Activated CD4-positive, alpha-beta T cell treated with anti-CD3 and anti-CD28 coated beads, Interleukin-10, Interleukin-2, amounts not matched to agents 100 ng/mL and 50 ng/mL, durations not matched to agents 16 hours and 8 hours (primary cell): ENCODE measurements around the gene CLEC4E.
"Not testable (repeated sequence)": the region's sequence is repeated elsewhere in the genome, so short reads cannot be mapped to it uniquely, and the experiment has no call there.

Source experiments
- DNase-seq: peaks from one replicate; pipeline ENCODE4 v3.0.0-alpha.2; 2020

CLEC4E gene

DNA sequence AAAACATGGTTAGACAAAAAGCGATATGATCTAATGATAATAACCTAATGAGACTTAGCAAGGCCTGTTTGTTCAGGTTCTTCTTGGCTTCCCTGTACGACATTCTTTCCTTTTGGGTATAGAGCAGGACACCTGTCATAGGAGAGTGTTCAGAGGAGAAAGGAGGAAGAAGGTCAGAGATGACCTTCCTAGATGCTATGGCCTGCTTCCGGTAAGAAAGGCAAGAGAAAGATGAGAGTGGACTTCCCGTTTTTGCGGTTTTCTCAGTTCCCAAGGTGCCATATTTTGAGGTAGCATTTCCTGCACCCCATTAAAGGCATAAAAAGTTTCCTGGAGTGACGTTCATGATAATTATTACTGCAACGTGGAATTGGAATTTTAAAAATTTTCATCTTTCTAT, 8.7 kb downstream of the CLEC4E start:
- no peak for DNase-seq

DNA sequence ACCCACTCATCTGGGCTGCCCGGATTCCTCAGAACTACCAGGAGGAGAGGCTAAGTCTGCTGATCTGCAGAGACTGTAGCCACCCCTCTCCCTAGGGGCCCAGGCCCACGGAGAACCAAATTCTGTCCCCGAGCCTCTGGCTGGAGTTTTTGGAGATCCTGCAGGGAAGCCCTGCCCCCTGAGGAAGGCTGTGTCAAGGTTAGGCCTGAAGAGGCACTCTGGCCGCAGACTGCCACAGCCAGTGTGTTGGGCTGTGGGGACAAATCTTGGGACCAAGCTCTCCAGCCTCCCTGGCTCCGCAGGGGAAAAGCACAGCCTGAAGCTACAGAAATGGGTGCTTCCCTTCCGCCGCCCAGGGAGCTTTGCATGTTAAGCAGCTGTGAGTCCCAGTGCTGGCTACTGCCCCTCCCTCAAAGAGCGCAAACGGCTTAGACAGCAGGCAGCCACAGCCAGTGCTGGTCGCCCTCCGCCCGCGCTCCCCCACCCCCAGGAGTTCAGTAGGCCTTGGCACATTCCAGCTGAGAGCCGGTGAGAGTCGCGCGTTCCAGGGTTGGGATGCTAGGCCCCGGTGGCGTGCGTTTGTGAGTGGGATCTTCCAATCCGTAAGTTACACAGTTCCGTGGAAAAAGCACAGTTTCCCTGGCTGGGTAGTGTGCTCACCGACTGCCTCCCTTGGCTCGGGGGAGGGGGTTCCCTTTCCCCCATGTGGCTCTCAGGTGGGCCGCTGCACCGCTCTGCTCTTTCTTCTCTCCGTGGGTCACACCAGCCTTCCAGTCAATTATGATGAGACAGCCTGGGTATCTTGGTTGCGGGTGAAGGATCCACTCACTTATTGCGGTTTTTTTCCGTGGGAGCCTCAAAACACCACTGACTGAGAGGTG, 13.2 kb downstream of the CLEC4E start:
- DNase-seq, result no peak

DNA sequence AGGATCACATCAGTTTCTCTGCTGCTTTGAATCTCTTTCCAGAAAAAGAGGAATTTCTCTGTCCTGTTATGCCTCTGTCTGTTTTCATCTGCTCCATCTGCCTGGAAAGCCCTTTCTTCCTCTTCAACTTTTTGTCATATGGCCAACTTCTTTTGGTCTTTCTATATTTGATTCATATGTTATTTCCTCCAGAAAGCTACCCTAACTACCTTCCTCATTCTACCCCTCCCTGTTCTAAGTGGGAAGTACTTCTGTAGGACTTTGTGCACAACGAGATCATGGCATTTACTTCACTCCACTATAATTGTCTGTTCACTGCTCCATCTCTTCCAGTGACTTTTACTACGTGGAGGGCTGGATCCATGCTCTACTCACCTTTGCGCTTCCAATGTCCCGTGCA, 21.5 kb downstream of the CLEC4E start:
- DNase-seq, result no peak

DNA sequence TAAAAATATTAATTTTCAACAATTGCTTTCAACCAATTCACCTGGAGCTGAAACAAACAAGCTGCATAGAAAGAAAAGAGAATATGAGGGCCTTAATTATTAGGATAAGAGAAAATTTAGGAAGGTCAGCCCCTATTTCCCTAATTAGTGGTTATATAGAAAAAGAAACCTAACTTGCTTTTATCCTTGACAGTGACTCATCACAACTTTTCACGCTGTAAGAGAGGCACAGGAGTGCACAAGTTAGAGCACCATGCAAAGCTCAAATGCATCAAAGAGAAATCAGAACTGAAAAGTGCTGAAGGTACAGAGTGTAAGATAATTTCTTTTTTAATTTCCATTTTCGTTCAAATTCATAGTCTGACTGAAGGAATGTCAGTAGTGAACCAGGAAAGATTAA, 22.7 kb downstream of the CLEC4E start:
- DNase-seq, result no peak

DNA sequence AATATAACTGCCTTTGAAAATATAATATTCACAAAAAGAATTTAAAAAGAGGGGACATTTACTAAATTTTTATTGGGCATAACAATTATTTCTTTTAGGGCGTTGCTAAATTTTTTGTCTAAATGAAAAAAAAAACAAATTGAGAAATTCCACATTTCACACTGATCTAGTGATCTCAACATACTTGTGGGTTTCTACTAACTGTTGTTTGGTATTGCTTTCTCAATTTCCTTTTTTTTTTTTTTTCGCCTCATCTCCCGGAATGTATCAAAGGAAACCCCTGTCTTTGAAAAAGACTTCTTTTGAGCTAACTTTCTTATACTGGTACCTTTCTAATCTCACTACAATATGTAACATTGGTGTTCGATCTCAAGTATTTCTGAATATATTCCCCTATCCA, 27.4 kb downstream of the CLEC4E start, which contains the start of gene CLEC4D:
CLEC4D (plus strand) TSS at position 248 of the 400 bp plus-strand sequence. CDS start 230 bp downstream, outside the sequence.
- DNase-seq, result no peak

DNA sequence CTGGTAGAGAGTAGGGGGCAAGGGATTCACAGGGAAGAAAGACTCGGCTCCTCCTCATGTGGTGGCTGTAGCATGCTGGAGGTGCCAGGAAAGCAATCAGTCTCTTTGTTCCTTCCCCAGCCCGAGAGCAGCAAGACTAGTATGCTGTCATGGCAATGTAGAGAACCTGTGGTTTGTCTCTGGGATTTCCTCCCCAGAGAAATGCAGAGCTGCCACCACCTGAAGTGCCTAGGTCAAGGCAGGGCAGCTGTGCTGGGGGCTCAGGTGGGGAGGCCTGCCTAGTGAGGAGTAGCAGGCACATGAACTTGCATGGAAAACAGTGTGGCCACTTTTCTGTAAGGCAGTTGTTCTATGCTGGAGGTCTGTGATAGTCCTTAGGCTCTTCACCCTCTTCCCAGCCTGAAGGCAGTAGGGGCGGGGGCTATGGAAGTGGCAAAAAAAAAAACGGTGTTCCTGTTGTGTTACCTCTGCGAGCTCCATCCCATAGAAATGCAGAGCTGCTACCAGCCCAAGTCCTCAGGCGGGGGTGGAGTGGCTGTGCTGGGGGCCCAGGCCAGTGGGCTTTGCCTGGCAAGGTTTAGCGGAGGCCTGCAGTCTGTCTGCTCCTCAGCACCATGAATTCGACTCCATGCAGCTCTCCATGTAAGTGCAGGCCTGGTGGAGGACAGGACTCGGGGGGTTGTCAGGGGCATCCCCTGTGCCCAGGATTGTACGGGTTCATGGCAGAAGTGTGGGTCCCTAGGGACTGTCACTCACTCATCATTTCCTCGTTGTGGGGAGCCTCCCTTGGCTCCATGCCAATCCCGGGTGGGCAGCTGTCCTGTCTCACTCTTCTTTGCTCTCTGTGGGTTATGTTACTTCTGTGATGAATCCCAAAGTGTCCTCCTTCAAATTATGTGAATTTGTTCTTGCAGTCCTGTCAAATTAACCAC, 31.5 kb downstream of the CLEC4E start:
- DNase-seq, result no peak

DNA sequence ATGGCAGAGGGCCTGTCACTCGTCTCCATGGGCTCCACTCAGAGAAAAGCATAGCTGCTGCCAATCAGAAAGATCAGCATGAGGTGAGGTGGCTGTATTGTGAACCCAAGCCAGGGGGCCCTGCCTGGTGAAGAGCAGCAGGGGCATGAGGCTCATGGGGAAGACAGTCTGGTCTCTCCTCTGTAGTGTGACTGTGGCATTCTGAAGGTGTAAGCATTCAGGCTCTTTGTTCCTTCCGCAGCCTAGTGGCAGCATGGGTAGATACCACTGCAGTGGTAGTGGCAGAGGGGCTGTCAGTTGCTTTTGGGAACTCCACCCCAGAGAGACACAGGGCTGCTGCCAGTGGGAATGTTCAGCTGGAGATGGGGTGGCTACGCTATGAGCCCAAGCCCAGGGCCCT, 32.5 kb downstream of the CLEC4E start:
- DNase-seq, result no peak

DNA sequence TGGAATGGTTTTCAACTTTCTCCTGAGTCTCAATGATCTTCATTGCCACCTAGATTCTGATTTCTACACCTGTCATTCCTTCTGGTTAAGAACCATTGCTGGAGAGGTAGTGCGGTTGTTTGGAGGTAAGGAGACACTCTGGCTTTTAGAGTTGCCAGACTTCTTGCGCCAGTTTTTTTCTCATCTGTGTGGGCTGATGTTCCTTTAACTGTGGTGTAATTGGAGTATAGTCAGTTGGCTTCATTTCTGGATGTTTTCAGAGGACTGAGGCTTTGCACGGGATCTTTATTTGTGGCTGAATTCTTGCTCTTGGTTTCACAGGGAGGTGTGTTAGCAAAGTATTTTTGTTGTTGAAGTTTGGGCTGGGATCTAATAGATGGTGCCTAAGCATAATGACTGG, 33.1 kb downstream of the CLEC4E start:
- no peak for DNase-seq

DNA sequence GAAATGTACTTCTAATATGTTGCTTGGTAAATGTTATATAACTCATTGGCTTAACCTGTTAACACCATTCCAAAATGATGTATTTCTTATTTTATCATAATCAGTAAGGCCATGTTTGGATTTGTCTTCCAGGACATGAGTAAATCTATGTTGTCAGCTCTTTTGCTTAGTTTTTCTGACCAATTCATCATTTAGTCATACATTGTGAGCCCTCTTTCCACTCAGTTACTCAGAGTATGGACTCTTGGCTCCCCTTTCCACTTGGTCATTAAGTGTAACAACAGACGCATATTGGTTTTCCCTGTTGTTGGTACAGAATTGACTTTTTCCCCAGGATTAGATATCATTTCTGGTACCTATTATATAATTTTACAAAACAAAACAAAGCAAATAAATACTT, 36.4 kb downstream of the CLEC4E start:
- no peak for DNase-seq

DNA sequence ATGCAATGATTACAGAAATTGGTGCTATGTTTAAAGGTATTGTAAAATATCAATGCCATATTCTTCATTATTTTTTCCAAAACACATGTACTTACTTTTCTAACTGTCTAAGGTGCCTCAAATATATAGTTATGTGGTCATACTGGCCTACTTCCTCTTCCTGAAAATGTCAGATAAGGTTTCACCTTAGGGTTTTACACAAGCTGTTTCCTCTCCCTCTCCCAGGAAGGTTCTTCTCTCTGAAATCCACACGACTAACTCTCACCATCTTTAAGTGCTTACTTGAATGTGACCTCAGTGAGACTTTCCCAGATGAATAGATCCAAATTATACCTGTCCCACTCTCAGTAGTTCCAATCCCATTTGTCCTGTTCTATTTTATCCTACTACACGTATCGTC, 39.0 kb downstream of the CLEC4E start:
- DNase-seq, result no peak

DNA sequence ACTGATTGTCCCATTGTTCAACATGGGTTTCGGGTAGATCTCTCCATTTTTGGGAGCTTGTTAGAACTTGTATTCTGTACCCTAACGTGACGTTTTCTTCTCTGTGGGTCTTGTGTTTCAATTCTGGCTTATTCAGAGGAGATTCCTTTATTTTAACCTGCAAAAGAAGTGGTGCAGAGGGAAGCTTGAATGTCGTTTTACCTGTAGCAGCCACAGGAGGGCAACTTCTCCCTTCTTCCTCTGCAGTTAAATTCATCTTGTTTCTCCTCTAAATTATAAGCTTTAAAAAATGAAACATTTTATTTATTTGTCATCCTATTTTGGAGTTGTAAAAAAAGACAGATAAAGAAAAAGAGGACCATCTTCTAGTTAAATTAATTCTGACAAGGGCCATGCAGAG, 41.1 kb downstream of the CLEC4E start:
- DNase-seq, result no peak

DNA sequence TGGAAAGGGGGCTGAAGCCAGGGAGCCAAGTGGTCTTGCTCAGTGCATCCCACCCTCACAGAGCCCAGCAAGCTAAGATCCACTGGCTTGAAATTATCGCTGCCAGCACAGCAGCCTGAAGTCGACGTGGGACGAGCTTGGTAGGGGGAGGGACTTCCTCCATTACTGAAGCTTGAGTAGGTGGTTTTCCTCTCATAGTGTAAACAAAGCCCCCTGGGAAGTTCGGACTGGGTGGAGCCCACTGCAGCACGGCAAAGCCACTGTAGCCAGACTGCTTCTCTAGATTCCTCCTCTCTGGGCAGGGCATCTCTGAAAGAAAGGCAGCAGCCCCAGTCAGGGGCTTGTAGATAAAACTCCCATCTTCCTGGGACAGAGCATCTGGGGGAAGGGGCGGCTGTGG, 44.6 kb downstream of the CLEC4E start:
- DNase-seq, result not testable (repeated sequence)

DNA sequence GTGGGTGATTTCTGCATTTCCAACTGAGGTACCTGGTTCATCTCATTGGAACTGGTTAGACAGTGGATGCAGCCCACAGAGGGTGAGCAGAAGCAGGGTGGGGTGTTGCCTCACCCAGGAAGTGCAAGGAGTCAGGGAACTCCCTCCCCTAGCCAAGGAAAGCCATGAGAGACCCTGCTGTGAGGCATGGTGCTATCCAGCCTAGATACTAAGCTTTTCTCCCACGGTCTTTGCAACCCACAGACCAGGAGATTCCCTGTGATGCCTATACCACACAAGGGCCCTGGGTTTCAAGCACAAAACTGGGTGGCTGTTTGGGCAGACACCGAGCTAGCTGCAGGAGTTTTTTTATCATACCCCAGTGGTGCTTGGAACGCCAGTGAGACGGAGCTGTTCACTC, 45.0 kb downstream of the CLEC4E start:
- DNase-seq, result not testable (repeated sequence)

DNA sequence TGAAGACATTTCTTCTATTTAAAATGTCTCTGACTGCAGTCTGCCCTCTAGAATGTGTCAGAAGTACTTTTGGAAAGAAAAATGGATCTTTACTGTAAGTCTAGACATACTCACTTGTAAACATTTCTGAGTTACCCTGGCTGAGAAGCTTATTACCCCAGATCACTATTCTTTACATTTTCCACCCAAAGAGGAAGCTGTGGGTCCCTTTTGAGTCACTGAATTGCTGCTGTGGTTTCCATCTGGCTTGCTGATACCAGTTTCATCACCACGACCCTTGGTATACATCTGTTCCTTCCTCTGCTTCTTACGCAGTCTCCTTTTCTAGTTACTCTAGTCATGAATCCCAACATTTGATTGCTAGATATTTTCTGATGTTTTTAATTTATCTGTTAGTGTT, 47.6 kb downstream of the CLEC4E start:
- DNase-seq, result peak; percentile 90

DNA sequence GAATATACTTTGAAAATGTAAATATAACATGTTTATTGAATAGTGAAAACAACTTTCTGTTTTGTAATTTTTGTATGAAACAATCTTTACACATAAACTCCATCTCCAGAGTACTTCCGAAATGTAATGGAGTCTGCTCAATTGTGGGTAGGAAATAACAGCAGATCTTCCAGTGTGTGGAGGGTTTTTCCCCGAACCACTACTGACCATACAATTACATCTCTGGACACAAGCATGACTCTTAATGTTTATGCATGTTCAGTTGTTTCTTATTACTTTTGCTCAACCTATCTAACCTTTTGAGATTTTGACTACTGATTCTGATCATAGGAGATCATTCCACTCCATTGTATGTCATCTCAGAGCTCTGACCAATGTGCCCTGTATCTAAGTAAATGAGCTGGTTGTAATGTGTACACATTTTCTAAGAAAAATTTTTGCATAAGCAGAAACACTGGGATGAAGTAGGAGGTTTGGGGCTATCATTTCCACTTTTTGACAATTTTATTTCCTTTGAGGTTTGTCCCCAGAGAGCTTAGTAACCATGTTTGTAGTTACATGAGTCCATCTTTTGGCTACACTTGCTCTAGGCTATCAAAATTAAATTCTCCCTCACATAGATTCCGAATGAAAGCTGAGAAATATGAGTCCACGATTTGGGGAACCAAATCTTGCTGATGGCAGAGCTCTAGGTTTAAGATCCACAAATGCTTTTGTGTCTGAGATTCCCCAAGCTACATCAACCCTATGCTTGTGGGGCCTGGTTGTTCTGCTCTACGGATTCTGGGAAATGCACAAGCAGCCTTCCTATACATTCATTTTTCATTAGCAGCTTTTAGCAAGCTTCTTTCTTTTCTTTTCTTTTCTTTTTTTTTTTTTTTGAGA, 48.8 kb downstream of the CLEC4E start:
- DNase-seq, result peak; percentile 8
